ENCODE measurements around the gene TIA1.
"Not testable (repeated sequence)": the region's sequence is repeated elsewhere in the genome, so short reads cannot be mapped to it uniquely, and the experiment has no call there.

TIA1 gene

GRCh38 chr2:70223305-70223704 is 25.1 kb downstream of the TIA1 start:
- in situ Hi-C loops (cut with MboI; ENCODE audit: low sequenced_read_pairs) = not testable (repeated sequence)

GRCh38 chr2:70214953-70215549 is 33.4 kb downstream of the TIA1 start:
- in situ Hi-C loops (cut with MboI; ENCODE audit: low sequenced_read_pairs) = no loop called here

GRCh38 chr2:70214365-70214764 is 34.1 kb downstream of the TIA1 start:
- in situ Hi-C loops (cut with MboI; ENCODE audit: low sequenced_read_pairs) = no loop called here

- in situ Hi-C loops (cut with MboI; ENCODE audit: low sequenced_read_pairs) = no loop called here
Measured at GRCh38 chr2:70212298-70212932, 36.0 kb downstream of the TIA1 start.

- in situ Hi-C loops (cut with MboI; ENCODE audit: low sequenced_read_pairs) = no loop called here
Measured at GRCh38 chr2:70211595-70211994, 36.8 kb downstream of the TIA1 start.

- in situ Hi-C loops (cut with MboI; ENCODE audit: low sequenced_read_pairs) = no loop called here
Measured at GRCh38 chr2:70204452-70204851, 44.0 kb downstream of the TIA1 start.

GRCh38 chr2:70203086-70203485 is 45.3 kb downstream of the TIA1 start:
- in situ Hi-C loops (cut with MboI; ENCODE audit: low sequenced_read_pairs) = no loop called here

GRCh38 chr2:70202236-70202806 is 46.1 kb downstream of the TIA1 start:
- in situ Hi-C loops (cut with MboI; ENCODE audit: low sequenced_read_pairs) = no loop called here

- in situ Hi-C loops (cut with MboI; ENCODE audit: low sequenced_read_pairs) = no loop called here
Measured at GRCh38 chr2:70201831-70202230, 46.6 kb downstream of the TIA1 start.

- in situ Hi-C loops (cut with MboI; ENCODE audit: low sequenced_read_pairs) = no loop called here
Measured at GRCh38 chr2:70201225-70201768, 47.1 kb downstream of the TIA1 start.

GRCh38 chr2:70199320-70199864 is 49.0 kb downstream of the TIA1 start:
- in situ Hi-C loops (cut with MboI; ENCODE audit: low sequenced_read_pairs) = no loop called here

GRCh38 chr2:70192516-70192915 is 55.9 kb downstream of the TIA1 start:
- in situ Hi-C loops (cut with MboI; ENCODE audit: low sequenced_read_pairs) = no loop called here

- in situ Hi-C loops (cut with MboI; ENCODE audit: low sequenced_read_pairs) = no loop called here
Measured at GRCh38 chr2:70191244-70191735, 57.1 kb downstream of the TIA1 start.

GRCh38 chr2:70190418-70191243 is 57.8 kb downstream of the TIA1 start, which contains the start of gene C2orf42:
TSS of gene C2orf42 (minus strand) at chr2:70191019. CDS start at chr2:70181985, 9,034 bp downstream.
- in situ Hi-C loops (cut with MboI; ENCODE audit: low sequenced_read_pairs) = no loop called here

- in situ Hi-C loops (cut with MboI; ENCODE audit: low sequenced_read_pairs) = no loop called here
Measured at GRCh38 chr2:70188460-70188859, 60.0 kb downstream of the TIA1 start.

- in situ Hi-C loops (cut with MboI; ENCODE audit: low sequenced_read_pairs) = not testable (repeated sequence)
Measured at GRCh38 chr2:70187170-70187569, 61.3 kb downstream of the TIA1 start.

GRCh38 chr2:70182689-70183088 is 65.7 kb downstream of the TIA1 start:
- in situ Hi-C loops (cut with MboI; ENCODE audit: low sequenced_read_pairs) = no loop called here

- in situ Hi-C loops (cut with MboI; ENCODE audit: low sequenced_read_pairs) = no loop called here
Measured at GRCh38 chr2:70181363-70181956, 67.0 kb downstream of the TIA1 start.

GRCh38 chr2:70173520-70173919 is 74.9 kb downstream of the TIA1 start:
- in situ Hi-C loops (cut with MboI; ENCODE audit: low sequenced_read_pairs) = no loop called here

GRCh38 chr2:70169654-70170245 is 78.7 kb downstream of the TIA1 start:
- in situ Hi-C loops (cut with MboI; ENCODE audit: low sequenced_read_pairs) = not testable (repeated sequence)

Measured in HL-60/S4 (cell line).